ENCODE data around the gene ZNF292.

DNA sequence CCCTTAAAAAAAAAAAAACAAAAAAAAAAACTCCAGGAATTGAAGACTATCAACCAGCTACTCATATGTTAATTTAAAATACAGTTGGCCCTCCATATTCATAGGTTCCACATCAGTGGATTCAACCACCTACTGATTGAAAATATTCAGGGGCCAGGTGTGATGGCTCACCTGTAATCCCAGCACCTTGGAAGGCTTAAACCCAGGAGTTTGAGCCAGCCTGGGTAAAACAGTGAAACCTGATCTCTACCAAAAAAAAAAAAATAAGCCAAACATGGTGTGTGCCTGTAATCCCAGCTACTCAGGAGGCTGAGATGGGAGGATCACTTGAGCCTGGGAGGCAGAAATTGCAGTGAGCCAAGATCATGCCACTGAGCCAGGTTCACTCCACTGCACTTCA is 94.7 kb downstream of the ZNF292 start:
- TF ChIP-seq, protein P1, sequence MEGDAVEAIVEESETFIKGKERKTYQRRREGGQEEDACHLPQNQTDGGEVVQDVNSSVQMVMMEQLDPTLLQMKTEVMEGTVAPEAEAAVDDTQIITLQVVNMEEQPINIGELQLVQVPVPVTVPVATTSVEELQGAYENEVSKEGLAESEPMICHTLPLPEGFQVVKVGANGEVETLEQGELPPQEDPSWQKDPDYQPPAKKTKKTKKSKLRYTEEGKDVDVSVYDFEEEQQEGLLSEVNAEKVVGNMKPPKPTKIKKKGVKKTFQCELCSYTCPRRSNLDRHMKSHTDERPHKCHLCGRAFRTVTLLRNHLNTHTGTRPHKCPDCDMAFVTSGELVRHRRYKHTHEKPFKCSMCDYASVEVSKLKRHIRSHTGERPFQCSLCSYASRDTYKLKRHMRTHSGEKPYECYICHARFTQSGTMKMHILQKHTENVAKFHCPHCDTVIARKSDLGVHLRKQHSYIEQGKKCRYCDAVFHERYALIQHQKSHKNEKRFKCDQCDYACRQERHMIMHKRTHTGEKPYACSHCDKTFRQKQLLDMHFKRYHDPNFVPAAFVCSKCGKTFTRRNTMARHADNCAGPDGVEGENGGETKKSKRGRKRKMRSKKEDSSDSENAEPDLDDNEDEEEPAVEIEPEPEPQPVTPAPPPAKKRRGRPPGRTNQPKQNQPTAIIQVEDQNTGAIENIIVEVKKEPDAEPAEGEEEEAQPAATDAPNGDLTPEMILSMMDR (IDR thresholded peaks at IDR 0.05): no peak
- no peak for TF ChIP-seq POLR2A (IDR thresholded peaks at IDR 0.05)
